GM18502 (cell line): ENCODE data around the gene PCNX1.
"Not testable (repeated sequence)": the region's sequence is repeated elsewhere in the genome, so short reads cannot be mapped to it uniquely, and the experiment has no call there.

ENCODE experiments used
- ATAC-seq: cut with Tn5 transposase; IDR thresholded peaks from one replicate; pipeline ENCODE4 v1.9.1; 2021; ENCODE audit warnings: mild to moderate bottlenecking; ENCODE audit not compliant: unreplicated experiment, poor library complexity

The PCNX1 gene

DNA sequence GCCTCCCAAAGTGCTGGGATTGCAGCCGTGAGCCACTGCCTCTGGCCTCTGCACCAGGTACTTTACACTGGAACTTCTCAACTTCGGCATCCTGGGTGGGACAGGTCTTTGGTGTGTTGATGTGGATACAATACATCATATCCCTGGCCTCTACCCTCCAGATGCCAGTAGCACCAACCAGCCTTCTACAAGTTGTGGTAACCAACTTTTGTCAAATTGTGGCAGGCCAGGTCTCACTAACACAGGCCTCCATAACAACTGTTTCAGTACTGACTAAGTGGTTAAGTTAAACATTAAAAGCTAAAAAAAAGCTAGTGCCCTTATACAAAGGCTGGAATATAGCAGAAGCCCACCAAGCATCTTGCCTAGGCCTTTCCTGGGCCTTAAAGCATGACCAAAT lies 232.9 kb downstream of the PCNX1 start:
- no peak for ATAC-seq

DNA sequence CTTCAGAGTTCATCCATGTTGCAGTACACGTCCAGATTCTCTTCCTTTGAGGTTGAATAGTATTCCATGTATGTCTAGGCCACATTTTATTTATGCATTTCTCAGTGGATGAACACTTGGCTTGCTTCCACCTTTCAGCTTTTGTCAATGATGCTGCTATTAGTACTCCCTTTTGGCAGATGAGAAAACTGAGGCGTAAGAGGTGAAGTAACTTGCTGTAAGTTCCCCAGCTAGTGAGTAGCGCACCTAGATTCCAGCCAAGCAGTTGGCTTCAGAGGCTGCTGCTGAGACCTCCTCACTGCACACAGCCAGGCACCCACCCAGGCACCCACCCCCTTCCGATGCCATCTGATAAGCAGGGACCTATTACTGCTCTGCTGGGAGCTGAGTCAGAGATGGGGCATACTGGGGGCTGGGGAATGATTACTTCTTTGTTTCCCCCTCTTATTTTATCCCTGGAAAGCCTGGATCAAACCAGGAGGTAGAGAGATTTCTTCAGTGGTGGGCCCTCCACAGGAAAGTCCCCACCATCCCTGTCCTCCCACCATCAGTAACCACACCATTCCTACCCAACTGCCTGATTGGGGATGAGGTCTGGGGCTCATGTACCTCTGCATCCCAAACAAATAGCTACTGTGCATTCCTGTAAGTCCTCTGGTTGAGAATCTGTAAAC lies 234.6 kb downstream of the PCNX1 start:
- peak; percentile 8 for ATAC-seq

DNA sequence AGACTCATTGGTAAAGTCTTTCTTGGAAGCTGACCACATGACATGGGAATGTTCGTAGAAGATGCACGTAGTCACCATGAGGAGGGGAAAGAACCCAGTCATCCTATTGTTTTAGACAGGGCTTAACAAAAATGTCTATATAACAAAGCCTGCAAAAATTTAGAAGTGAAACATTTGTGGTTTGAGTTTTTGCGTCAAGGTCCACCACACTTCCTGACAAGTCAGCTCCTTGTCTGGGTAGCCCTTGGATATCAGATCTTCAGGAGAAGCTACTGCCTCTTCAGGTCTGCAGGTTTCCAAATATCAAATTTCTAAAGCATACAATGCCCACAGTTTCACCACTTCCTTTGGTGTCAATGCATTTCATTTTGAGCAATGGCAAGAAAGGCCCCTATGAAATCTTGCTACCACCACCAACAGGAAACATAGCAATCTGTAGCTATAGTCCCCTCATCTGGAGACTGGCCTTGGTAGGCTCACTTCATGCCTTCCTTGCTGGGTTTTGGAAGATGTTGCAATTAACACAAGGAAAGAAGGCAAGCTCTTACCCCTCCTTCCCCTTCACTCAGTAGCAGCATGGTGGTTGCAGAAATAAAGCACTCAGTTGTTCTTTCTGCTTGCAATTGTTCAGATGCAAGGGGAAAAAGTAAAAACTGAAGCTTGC lies 235.2 kb downstream of the PCNX1 start:
- ATAC-seq, result peak; percentile 56

DNA sequence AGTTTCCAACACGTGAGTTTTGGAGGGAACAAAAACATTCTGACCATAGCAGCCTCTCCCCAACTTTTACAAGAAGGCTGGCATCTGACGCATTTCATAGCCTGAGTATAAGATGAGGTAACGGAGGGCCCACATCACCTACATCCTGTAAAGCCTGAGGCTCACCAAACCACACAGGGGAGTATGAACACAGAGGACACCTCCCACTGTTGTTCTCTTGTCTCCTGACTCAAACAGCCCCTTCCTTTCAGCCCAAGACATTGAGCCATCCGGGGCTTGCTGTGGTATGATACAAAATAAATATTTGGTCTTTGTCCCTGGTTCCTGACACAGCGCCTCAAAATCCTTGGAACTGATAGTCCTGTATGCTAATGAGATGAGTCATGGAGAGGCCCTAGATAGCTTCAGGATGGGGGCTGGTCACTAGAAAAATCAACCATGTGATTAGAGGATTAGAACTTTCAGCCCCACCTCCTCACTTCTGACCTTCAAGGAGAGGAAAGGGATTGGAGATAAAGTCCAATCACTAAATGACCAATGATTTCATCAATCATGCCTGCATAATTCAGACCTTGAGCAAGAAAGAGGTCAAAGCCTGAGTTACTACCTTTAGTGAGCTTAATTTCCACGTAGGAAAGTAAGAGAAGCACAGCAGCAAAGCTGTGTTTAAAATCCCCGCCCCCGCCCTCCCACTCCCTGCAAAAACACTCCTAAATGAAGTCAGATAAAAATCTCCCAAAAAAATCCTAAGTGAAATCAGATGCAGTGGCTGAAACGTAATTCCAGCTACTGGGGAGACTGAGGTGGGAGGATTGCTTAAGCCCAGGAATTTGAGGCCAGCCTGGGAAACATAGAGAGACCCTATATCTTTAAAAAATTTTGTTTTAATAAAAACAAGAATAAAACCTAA lies 236.4 kb downstream of the PCNX1 start:
- ATAC-seq, result no peak

DNA sequence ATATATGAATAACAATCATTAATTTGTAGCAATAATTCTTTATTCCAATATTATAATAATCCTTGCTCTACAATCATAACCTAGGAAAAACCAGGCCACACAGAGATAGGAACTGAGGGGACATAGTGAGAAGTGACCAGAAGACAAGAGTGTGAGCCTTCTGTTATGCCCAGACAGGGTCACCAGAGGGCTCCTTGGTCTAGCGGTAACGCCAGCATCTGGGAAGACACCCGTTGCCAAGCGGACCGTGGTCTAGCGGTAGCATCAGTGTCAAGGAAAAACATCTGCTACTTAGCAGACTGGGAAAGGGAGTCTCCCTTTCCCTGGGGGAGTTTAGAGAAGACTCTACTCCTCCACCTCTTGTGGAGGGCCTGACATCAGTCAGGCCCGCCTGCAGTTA lies 240.1 kb downstream of the PCNX1 start:
- ATAC-seq, result not testable (repeated sequence)

DNA sequence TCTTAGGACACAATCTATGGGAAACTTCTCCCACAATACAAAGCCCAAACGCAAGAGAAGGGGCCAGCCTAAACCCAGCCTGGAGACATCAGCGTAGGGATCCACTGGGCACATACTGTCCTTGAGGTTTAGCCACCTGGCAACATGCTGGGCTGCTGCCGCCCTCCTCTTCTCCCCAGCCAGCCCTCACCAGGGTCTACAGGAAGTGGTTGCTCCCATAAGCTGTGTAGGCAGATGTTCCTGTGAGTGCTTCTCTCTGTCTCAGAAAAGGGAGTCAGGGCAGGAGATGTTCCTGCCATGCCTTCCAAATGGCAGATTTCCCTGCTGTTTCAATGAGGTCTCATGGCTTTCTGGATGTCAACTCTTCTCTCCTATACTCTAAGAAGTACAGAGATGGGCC lies 241.4 kb downstream of the PCNX1 start:
- no peak for ATAC-seq

DNA sequence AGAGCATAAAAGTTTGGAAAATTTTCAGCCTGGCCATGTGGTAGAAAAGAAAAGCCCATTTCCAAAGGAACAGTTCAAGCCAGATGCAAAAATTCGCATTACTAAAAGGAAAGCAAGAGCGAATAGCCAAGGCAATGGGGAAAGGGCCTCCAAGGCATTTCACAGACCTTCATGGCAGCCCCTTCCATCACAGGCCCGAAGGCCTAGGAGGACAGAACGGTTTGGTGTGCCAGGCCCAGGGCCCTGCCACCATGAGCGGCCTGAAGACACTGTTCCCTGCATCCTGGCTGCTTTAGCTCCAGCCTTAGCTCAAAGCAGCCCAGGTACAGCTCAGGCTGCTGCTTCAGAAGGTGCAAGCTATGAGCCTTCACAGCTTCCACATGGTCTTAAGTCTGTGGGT lies 243.5 kb downstream of the PCNX1 start:
- no peak for ATAC-seq

DNA sequence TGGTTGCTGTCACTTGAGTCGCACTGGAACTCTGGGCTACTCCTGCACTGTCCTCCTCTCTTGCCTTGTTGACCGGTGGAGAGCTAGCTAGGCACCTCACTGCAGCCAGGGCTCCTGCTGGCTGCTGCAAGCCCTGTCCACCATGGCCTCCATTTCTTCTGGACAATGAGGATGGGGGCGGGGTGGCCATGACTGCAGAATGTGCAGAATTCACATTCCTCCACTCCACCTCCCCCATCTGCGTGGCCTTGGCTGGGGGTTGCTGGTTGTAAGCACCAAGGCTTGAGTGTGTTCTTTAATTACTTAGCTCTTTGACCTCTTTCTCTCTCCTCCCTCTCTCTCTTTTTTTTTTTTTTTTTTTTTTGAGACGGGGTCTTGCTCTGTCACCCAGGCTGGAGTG lies 248.5 kb downstream of the PCNX1 start:
- ATAC-seq, result no peak

DNA sequence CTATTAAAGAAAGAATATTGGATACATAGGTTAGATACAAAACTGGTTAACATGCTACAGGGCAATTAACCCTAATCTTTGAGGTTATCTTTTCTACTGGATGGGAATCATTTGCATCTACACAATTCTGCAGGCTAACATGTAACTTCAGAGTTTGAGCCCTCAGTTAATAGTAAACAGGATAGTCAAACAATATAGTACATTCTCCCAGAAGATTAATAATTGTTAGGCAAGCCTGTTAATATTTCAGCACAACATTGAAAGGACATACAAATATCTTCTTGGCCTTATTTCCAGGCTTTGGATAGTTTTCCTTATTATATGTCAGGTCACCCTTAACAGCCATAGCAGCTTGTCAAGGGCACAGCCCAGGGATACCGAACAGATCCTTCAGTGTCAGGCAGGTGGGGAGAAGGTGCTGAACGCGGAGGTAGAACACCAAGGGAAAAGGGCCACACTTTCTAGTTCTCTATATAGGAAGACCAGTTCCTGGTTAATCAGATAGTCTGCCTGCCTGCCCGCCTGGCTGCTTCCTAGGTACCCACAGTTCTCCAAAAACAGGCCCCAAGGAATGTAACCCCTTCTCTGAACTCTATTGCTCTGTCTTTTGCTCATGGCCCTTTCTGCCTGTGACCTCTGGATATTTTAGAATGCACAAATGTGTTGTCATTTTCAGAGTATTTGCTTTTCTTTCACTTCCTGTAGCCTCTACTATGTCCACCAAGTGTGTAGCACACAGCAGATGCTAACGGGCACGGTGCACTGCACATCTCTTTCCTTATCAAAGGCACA lies 256.0 kb downstream of the PCNX1 start:
- no peak for ATAC-seq

DNA sequence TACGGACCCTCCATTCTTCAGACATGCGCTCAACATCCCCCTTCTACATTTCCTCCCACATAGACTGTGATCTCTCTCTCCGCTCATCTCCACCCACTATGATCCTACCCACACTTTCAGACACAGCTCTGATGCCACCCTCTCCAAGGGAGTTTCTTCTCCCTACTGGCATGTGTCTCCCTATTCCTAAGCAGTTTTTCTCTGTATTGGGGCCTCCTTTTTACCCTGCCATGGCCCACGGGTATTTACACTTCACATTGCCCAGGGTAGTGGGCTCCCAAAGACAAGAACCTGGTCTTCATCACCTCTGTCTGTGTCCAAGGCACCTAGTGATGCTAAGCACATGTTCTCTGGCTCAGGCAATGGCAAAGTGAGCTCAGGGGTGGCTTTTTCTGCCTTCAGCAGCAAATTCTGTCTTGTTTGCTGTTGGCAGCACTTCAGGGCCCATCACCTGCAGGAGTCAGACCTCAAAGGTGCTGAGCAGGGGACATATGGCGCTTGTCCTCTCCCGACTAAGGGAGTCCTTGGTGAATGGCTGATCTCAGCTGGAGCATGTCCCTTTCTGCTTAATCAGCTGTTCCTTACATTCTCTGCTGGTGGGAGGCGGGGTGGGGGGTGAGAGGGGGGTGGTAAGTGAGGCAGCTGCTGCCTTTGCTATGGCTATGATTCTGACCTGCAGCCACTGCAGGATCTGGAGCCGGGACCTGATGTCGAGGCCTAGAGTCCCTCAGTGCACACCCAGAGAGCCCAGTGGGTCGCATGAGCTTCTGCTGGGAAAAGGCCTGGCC lies 256.8 kb downstream of the PCNX1 start:
- ATAC-seq, result no peak
